ENCODE data around the gene PAK6. TPM values are rescaled to one million over a fixed set of nuclear protein-coding genes. Genes with fewer than 3 reads are reported as not detected.

PAK6 gene
- 0.25 and 1.3 TPM in 2 replicates for total RNA-seq (2011; cell fraction: chromatin; rRNA removed; ENCODE audit: low replicate concordance)
- total RNA-seq (2011; cell fraction: nucleolus; rRNA removed), result 0.66 and 1.8 TPM in 2 replicates
- total RNA-seq (2011; cell fraction: nucleoplasm; rRNA removed), result 0.15 and 1.8 TPM in 2 replicates
- total RNA-seq (2014; rRNA removed) (0.08 and 0.09 TPM in 2 replicates), total RNA-seq (2014; rRNA removed; fragmentation: Illumina TruSeq; extraction: Trizol) (0.22 TPM in 1 of 2 replicates, not detected in the other), total RNA-seq (2015; rRNA removed; fragmentation: Illumina TruSeq; extraction: Trizol) (0.08 TPM in 1 of 2 replicates, not detected in the other), total RNA-seq (2021) (0.20 and 0.47 TPM in 2 replicates), polyA plus RNA-seq (2011; rRNA removed) (0.28 and 0.74 TPM in 2 replicates), polyA plus RNA-seq (2014; fragmentation: Illumina TruSeq; extraction: Trizol) (0.16 and 0.33 TPM in 2 replicates), polyA plus RNA-seq (2014; fragmentation: Nextera tagmentation; extraction: Ambion mirVana) (under 1 TPM in 1 of 2 experiments, not detected in 1; 0.03 TPM), polyA plus RNA-seq (2014; rRNA removed) (0.04 and 0.07 TPM in 2 replicates), polyA minus RNA-seq (2011; rRNA and poly(A)+ RNA removed) (0.15 and 0.25 TPM in 2 replicates), Bru-seq, nascent RNA (percentile 28 among the genes with signal in this experiment), BruChase-seq, experiment 1, labeled RNA remaining after a 2-hour chase (not detected), BruChase-seq, experiment 2, labeled RNA remaining after a 6-hour chase (percentile 21 among the genes with signal in this experiment)
- 0.25 and 2.2 TPM in 2 replicates for polyA plus RNA-seq (2011; cell fraction: cytosol; rRNA removed)
- polyA plus RNA-seq (2011; cell fraction: nucleus; rRNA removed), result 0.18 and 2.1 TPM in 2 replicates
- polyA plus RNA-seq (2012), result 0.17 and 0.33 TPM in 2 replicates
- polyA minus RNA-seq (2011; cell fraction: cytosol; rRNA and poly(A)+ RNA removed), result 1.1 TPM in 1 of 2 replicates, not detected in the other
- polyA minus RNA-seq (2011; cell fraction: nucleus; rRNA and poly(A)+ RNA removed), result 0.33 and 2.3 TPM in 2 replicates
- long read RNA-seq, experiment 1, result 0 reads
- long read RNA-seq, experiment 2, result 0 reads
- long read RNA-seq, experiment 3, result 0 reads

DNA sequence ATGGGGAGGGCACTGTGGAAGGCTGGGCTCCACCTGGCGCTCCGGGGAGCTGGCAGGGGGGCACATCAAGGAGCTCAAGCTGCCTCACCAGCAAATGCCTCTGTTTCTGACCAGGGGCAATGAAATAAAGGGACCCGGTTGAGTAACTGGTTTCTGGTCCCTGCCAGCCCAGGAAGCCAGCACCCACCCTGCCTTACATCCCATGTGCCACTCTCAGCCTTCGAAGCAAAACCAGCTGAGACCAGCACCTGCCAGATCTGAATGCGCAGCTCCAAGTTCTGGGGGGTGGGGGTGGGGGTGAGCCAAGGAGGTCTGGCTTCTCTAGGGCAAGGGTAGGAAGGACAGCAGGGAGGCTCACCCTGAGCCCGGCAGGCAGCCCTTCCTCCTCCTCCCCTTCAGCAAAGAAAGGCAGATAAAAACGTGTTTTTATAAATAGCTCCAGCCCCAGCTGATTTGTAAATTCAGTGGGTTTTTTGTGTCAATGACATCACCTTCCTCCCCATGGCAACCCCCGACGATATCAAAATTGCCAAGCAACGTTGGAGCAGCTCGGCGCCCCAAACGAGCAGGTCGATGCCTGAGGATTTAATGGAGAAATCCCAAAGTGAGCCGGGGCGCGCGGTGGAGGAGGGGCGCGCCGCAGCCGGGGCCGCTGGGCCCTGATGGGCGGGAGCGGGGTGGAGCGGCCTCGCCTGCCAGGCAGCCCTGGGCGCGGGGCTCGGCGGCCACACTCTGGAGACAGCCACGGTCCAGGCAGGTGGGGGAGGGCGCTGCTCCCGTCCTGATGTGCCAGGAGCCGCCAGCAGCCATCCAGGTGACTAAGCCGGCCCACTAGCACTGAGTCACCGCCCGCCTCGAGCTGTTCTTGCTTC lies at the start of gene PAK6:
PAK6 (plus strand) TSS at position 532 of the 872 bp plus-strand sequence. CDS start 25,723 bp downstream, outside the sequence.
- ChIA-PET CTCF (ENCODE audit: low intra/inter-chr PET ratio) (no interaction called here), POLR2A (interaction anchor here (0.6 to 1.3 kb wide), 7 partner anchors 9 to 49 kb away, joined by 3 to 5 read pairs (median 3); no protein-coding TSS in a partner anchor)
- no peak within 1 kb of the TSS for H3K27ac ChIP-seq (ENCODE audit: extremely low read depth, low read depth, low read length)
- peak within 1 kb of the TSS; percentile 25 for H3K4me3 ChIP-seq
- no TSS peak for BruUV-seq (replicated peaks)
- FAIRE-seq, result no peak
- H3K79me2 ChIP-seq (ENCODE audit: control insufficient read depth, insufficient read depth, low read length), result no peaks in the 10 kb centered on the region
- WGBS (ENCODE audit: insufficient coverage, low coverage, missing lambda C conversion rate), result 4% methylated on average over 34 of the region's 39 CpGs
- peak; percentile 63 for ATAC-seq
- H2AFZ ChIP-seq (ENCODE audit: low read depth, low read length), result peak within 1 kb of the TSS; percentile 75
- in situ Hi-C loops (cut with MboI), result no loop called here
- peak; percentile 59 to 79 (median 67) for DNase-seq (ENCODE audit: extremely low read depth in 1 of 4, low spot score in 3 of 4)
- peaks cover 34 to 51% of the 10 kb centered on the region in 2 experiments for H3K4me1 ChIP-seq (replicated peaks in 1 of 2; ENCODE audit: control insufficient read depth in 2 of 2, insufficient read depth in 2 of 2, low read length in 2 of 2)
- H3K36me3 ChIP-seq (ENCODE audit: control insufficient read depth, insufficient read depth, low read length), result no peaks in the 10 kb centered on the region
- H3K9me3 ChIP-seq (replicated peaks; ENCODE audit: control insufficient read depth, insufficient read depth, low read depth, low read length), result no peaks in the 10 kb centered on the region
- peak within 1 kb of the TSS; percentile 10 to 84; a peak in 3 of 4 replicates for H3K9ac ChIP-seq (ENCODE audit: insufficient read depth in 1 of 2, low read depth in 2 of 2, low read length in 2 of 2)
- H4K20me1 ChIP-seq (replicated peaks; ENCODE audit: control insufficient read depth, insufficient read depth, low read length), result 0 out of 2 replicates have a peak, but pooled peaks cover 3% of the 10 kb centered on the region
- intact Hi-C loops (cut with micrococcal nuclease), result no loop called here
- H3K9me1 ChIP-seq (ENCODE audit: control insufficient read depth, insufficient read depth, low read length), result no peaks in the 10 kb centered on the region
- peak within 1 kb of the TSS; percentile 71 for H3K4me2 ChIP-seq (ENCODE audit: insufficient read depth, low read length)
- H3K27me3 ChIP-seq (ENCODE audit: control insufficient read depth in 2 of 2, insufficient read depth in 2 of 2, low read length in 2 of 2), result peaks cover 0 to 7% of the 10 kb centered on the region in 2 experiments; a peak in 1 of 5 replicates
- TF ChIP-seq KAT8 (IDR thresholded peaks at IDR 0.05; ENCODE audit: low read depth), result no peak
- TF ChIP-seq NCOR1 (IDR thresholded peaks at IDR 0.05), result no peak
- TF ChIP-seq, protein P1, sequence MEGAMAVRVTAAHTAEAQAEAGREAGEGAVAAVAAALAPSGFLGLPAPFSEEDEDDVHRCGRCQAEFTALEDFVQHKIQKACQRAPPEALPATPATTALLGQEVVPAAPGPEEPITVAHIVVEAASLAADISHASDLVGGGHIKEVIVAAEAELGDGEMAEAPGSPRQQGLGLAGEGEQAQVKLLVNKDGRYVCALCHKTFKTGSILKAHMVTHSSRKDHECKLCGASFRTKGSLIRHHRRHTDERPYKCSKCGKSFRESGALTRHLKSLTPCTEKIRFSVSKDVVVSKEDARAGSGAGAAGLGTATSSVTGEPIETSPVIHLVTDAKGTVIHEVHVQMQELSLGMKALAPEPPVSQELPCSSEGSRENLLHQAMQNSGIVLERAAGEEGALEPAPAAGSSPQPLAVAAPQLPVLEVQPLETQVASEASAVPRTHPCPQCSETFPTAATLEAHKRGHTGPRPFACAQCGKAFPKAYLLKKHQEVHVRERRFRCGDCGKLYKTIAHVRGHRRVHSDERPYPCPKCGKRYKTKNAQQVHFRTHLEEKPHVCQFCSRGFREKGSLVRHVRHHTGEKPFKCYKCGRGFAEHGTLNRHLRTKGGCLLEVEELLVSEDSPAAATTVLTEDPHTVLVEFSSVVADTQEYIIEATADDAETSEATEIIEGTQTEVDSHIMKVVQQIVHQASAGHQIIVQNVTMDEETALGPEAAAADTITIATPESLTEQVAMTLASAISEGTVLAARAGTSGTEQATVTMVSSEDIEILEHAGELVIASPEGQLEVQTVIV (CRISPR knock-in tag; IDR thresholded peaks at IDR 0.05; ENCODE audit: borderline replicate concordance), result no peak
- no peak for TF ChIP-seq CHD2 (IDR thresholded peaks at IDR 0.05; ENCODE audit: low read depth, low read length)
- TF ChIP-seq CREM (IDR thresholded peaks at IDR 0.05; ENCODE audit: low read depth), result 0 out of 2 replicates have a peak, but pooled peaks have one; percentile 5
- TF ChIP-seq JUND (IDR thresholded peaks at IDR 0.05; ENCODE audit: borderline replicate concordance, low read depth, low read length), result peak; percentile 63
- TF ChIP-seq JUND (tag; IDR thresholded peaks at IDR 0.05; ENCODE audit: borderline replicate concordance, low read depth, low read length), result no peak; the same call in 2 of the 3 replicates
- TF ChIP-seq, protein P2, sequence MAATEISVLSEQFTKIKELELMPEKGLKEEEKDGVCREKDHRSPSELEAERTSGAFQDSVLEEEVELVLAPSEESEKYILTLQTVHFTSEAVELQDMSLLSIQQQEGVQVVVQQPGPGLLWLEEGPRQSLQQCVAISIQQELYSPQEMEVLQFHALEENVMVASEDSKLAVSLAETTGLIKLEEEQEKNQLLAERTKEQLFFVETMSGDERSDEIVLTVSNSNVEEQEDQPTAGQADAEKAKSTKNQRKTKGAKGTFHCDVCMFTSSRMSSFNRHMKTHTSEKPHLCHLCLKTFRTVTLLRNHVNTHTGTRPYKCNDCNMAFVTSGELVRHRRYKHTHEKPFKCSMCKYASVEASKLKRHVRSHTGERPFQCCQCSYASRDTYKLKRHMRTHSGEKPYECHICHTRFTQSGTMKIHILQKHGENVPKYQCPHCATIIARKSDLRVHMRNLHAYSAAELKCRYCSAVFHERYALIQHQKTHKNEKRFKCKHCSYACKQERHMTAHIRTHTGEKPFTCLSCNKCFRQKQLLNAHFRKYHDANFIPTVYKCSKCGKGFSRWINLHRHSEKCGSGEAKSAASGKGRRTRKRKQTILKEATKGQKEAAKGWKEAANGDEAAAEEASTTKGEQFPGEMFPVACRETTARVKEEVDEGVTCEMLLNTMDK (IDR thresholded peaks at IDR 0.05; ENCODE audit: borderline replicate concordance, insufficient read depth, low read depth, low read length, poor library complexity, severe bottlenecking), result no peak

All from K562 (cell line).